Liver (tissue), 9 donors: Measurements from ENCODE around the gene OBI1. TPM values are rescaled to one million over a fixed set of nuclear protein-coding genes. Genes with fewer than 3 reads are reported as not detected.

Experiments used
- DNase-seq: peaks from one replicate; pipeline ENCODE4 v3.0.0-alpha.2; 2017; ENCODE audit warnings: low spot score
- H3K27ac ChIP-seq, 2 donors: one replicate each; pipeline ENCODE4 v1.7.0; 2013; ENCODE audit warnings: inconsistent platforms in 2 of 2, low read length in 2 of 2, control low read depth in 1 of 2, low read depth in 1 of 2, mild to moderate bottlenecking in 1 of 2
- H3K27me3 ChIP-seq, 4 donors: one replicate each; pipeline versions ENCODE4 v1.6.1 to v1.7.0; 2013; ENCODE audit warnings: low read length in 3 of 4, inconsistent platforms in 1 of 4, mild to moderate bottlenecking in 1 of 4, moderate library complexity in 1 of 4; ENCODE audit not compliant: control insufficient read depth in 4 of 4, insufficient read depth in 4 of 4
- H3K36me3 ChIP-seq, 4 donors: one replicate each; pipeline versions ENCODE4 v1.6.1 to v1.7.0; 2013; ENCODE audit warnings: low read length in 3 of 4, mild to moderate bottlenecking in 3 of 4, low read depth in 1 of 4, moderate library complexity in 1 of 4; ENCODE audit not compliant: control insufficient read depth in 4 of 4, insufficient read depth in 3 of 4
- H3K4me1 ChIP-seq, 4 donors: one replicate each; pipeline versions ENCODE4 v1.6.1 to v1.7.0; 2013; ENCODE audit warnings: low read length in 3 of 4, mild to moderate bottlenecking in 3 of 4, moderate library complexity in 1 of 4; ENCODE audit not compliant: control insufficient read depth in 4 of 4, insufficient read depth in 4 of 4
- H3K4me3 ChIP-seq, 3 donors: one replicate each; pipeline versions ENCODE4 v1.6.1 to v1.7.0; 2013; ENCODE audit warnings: low read length in 3 of 3, control low read depth in 1 of 3, low read depth in 1 of 3, mild to moderate bottlenecking in 1 of 3
- H3K9ac ChIP-seq, 2 donors: one replicate each; pipeline ENCODE4 v1.7.0; 2013; ENCODE audit warnings: low read length in 2 of 2, mild to moderate bottlenecking in 2 of 2, moderate library complexity in 2 of 2, control low read depth in 1 of 2, low read depth in 1 of 2
- H3K9me3 ChIP-seq, 4 donors: one replicate each; pipeline versions ENCODE4 v1.6.1 to v1.7.0; 2013; ENCODE audit warnings: low read length in 3 of 4; ENCODE audit not compliant: control insufficient read depth in 4 of 4
- EGR1 ChIP-seq, 2 donors: IDR thresholded peaks; 2 replicates each; pipeline ENCODE4 v1.6.1; 2016 to 2018; ENCODE audit warnings: antibody characterized with exemption in 2 of 2, low read depth in 2 of 2
- GABPA ChIP-seq, 2 donors: IDR thresholded peaks in 1 of 2; conservative IDR thresholded peaks in 1 of 2; 2 replicates each; pipeline ENCODE4 v1.6.1; 2016; ENCODE audit warnings: antibody characterized with exemption in 2 of 2, mild to moderate bottlenecking in 1 of 2, moderate library complexity in 1 of 2
- HNF4A ChIP-seq, 2 donors: conservative IDR thresholded peaks; 2 replicates each; pipeline ENCODE4 v1.6.1; 2016; ENCODE audit warnings: antibody characterized with exemption in 2 of 2, mild to moderate bottlenecking in 2 of 2
- JUND ChIP-seq, 2 donors: IDR thresholded peaks; 2 replicates each; pipeline ENCODE4 v1.6.1; 2016; ENCODE audit warnings: antibody characterized with exemption in 2 of 2
- NR2F2 ChIP-seq: IDR thresholded peaks from 2 replicates; pipeline ENCODE4 v1.6.1; 2016; ENCODE audit warnings: antibody characterized with exemption
- RAD21 ChIP-seq, 2 donors: IDR thresholded peaks; 2 replicates each; pipeline ENCODE4 v1.6.1; 2016; ENCODE audit warnings: antibody characterized with exemption in 2 of 2, mild to moderate bottlenecking in 2 of 2
- SP1 ChIP-seq: IDR thresholded peaks from 2 replicates; pipeline ENCODE4 v1.6.1; 2018; ENCODE audit warnings: antibody characterized with exemption, mild to moderate bottlenecking
- WGBS: extraction: QIAGEN DNeasy Blood & Tissue Kit; methylation state at CpG from one replicate; pipeline ENCODE4 v1.1.7; 2013; 5-methylcytosine and 5-hydroxymethylcytosine counted together
- polyA plus RNA-seq, 2 donors: library from polyadenylated mRNA; stranded (reverse) in 1 of 2; unstranded in 1 of 2; fragments of 200-250 nt in 1 of 2; fragments of >200 nt in 1 of 2; fragmentation: Nextera tagmentation in 1 of 2; extraction: Ambion mirVana in 1 of 2; gene quantifications; one replicate each; pipeline versions ENCODE4 v1.2.1 to v1.2.3, GENCODE V29; 2013 to 2015
- total RNA-seq, 2 donors: library from RNA; depleted of rRNA; stranded (reverse); fragments of >200 nt; gene quantifications; one replicate each; pipeline ENCODE4 v1.2.3, GENCODE V29; 2014
- TF ChIP-seq, protein P1 (sequence below): IDR thresholded peaks from 2 replicates; pipeline ENCODE4 v1.6.1; 2016; ENCODE audit warnings: antibody characterized with exemption
- TF ChIP-seq, protein P2 (sequence below): IDR thresholded peaks from 2 replicates; pipeline ENCODE4 v1.6.1; 2016; ENCODE audit warnings: antibody characterized with exemption
- TF ChIP-seq, protein P3 (sequence below): fragments of 150-350 bp; IDR thresholded peaks from 2 replicates; pipeline ENCODE4 v1.5.1; 2017; ENCODE audit warnings: improper control_type of control experiment, low read depth, low read length; ENCODE audit not compliant: missing input control
- TF ChIP-seq, protein P4 (sequence below): IDR thresholded peaks from 2 replicates; pipeline ENCODE4 v1.6.1; 2016; ENCODE audit warnings: antibody characterized with exemption, mild to moderate bottlenecking
- donor health status: healthy.
- donor health status: healthy.
- donor health status: healthy.
- donor health status: healthy.
- donor health status: healthy.

Gene OBI1
- total and polyA plus RNA-seq, 4 donors, result 1.7 to 8.9 (median 3.0) TPM

DNA sequence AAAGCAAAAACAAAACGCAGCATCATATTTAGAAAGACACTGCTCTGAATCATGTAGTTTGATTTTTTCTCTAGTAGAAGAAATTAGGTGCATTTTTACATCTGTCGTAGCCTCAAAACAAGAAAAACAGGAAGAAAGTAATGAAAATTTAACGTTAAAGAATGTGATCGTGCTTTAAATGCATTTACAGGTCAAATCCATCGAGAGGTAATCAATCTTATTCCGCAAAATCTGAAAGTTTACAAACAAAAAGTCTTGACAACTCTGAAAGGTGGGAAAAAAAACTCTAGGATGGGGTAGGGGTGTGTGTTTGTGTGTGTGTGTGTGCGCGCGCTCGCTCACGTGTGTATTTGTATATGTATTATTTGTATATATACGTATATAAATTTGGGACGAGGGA is 65.8 kb downstream of the OBI1 start:
- Histone ChIP-seq H3K4me3 (no peak overlapping the region), H3K36me3 (no peaks in the 10 kb centered on the region), H3K9ac (no peak overlapping the region), H3K27ac (no peak overlapping the region), H3K27me3 (peaks cover 0 to 42% (median 20%) of the 10 kb centered on the region in 4 donors), H3K4me1 (peaks cover 6 to 23% (median 15%) of the 10 kb centered on the region in 4 donors), H3K9me3 (peaks cover 0 to 7% (median 2%) of the 10 kb centered on the region in 4 donors)
- TF ChIP-seq, protein P1, sequence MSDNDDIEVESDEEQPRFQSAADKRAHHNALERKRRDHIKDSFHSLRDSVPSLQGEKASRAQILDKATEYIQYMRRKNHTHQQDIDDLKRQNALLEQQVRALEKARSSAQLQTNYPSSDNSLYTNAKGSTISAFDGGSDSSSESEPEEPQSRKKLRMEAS, result no peak
- TF ChIP-seq NR2F2 (no peak), SP1 (no peak), HNF4A (conservative IDR thresholded peaks at IDR 0.05) (no peak)
- TF ChIP-seq, protein P2, sequence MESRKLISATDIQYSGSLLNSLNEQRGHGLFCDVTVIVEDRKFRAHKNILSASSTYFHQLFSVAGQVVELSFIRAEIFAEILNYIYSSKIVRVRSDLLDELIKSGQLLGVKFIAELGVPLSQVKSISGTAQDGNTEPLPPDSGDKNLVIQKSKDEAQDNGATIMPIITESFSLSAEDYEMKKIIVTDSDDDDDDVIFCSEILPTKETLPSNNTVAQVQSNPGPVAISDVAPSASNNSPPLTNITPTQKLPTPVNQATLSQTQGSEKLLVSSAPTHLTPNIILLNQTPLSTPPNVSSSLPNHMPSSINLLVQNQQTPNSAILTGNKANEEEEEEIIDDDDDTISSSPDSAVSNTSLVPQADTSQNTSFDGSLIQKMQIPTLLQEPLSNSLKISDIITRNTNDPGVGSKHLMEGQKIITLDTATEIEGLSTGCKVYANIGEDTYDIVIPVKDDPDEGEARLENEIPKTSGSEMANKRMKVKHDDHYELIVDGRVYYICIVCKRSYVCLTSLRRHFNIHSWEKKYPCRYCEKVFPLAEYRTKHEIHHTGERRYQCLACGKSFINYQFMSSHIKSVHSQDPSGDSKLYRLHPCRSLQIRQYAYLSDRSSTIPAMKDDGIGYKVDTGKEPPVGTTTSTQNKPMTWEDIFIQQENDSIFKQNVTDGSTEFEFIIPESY, result no peak
- DNase-seq, result no peak
- WGBS, result 13% methylated on average over 13 of the region's 13 CpGs

DNA sequence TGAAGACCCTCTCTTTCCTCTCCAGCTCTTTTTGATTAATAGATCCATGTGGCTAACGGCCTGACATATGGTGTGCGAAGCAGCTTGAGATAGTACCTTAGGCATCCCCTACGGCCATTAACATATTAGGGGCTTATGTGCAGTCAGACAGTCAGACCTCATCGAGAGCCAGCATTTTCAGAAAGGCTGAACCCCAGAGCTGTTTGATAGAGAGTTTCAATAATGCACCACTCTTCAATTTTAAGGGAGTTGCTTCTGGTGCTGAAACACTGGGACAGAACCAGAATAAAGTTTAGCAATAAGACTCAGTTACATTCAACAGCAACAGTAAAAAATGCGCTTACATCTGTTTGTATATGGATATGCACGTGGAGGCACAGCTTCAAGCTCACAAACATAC is 66.4 kb downstream of the OBI1 start:
- no peak for DNase-seq
- H3K36me3 ChIP-seq, result no peaks in the 10 kb centered on the region
- H3K27me3 ChIP-seq, result peaks cover 0 to 42% (median 21%) of the 10 kb centered on the region in 4 donors
- WGBS, result 11% methylated on average over 6 of the region's 6 CpGs
- no peak overlapping the region for H3K27ac ChIP-seq
- peaks cover 0 to 4% (median 2%) of the 10 kb centered on the region in 4 donors for H3K9me3 ChIP-seq
- no peak overlapping the region for H3K9ac ChIP-seq
- H3K4me1 ChIP-seq, result peaks cover 6 to 23% (median 15%) of the 10 kb centered on the region in 4 donors
- no peak overlapping the region for H3K4me3 ChIP-seq
- TF ChIP-seq JUND (IDR thresholded peaks at IDR 0.05) (no peak), EGR1 (IDR thresholded peaks at IDR 0.05; ENCODE audit: low read depth in 2 of 2) (no peak), RAD21 (IDR thresholded peaks at IDR 0.05) (no peak), GABPA (IDR thresholded peaks at IDR 0.05 in 1 of 2, conservative IDR thresholded peaks at IDR 0.05 in 1 of 2) (no peak)
- TF ChIP-seq, protein P2, result no peak
- TF ChIP-seq, protein P3, sequence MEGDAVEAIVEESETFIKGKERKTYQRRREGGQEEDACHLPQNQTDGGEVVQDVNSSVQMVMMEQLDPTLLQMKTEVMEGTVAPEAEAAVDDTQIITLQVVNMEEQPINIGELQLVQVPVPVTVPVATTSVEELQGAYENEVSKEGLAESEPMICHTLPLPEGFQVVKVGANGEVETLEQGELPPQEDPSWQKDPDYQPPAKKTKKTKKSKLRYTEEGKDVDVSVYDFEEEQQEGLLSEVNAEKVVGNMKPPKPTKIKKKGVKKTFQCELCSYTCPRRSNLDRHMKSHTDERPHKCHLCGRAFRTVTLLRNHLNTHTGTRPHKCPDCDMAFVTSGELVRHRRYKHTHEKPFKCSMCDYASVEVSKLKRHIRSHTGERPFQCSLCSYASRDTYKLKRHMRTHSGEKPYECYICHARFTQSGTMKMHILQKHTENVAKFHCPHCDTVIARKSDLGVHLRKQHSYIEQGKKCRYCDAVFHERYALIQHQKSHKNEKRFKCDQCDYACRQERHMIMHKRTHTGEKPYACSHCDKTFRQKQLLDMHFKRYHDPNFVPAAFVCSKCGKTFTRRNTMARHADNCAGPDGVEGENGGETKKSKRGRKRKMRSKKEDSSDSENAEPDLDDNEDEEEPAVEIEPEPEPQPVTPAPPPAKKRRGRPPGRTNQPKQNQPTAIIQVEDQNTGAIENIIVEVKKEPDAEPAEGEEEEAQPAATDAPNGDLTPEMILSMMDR, result no peak
- TF ChIP-seq, protein P4, sequence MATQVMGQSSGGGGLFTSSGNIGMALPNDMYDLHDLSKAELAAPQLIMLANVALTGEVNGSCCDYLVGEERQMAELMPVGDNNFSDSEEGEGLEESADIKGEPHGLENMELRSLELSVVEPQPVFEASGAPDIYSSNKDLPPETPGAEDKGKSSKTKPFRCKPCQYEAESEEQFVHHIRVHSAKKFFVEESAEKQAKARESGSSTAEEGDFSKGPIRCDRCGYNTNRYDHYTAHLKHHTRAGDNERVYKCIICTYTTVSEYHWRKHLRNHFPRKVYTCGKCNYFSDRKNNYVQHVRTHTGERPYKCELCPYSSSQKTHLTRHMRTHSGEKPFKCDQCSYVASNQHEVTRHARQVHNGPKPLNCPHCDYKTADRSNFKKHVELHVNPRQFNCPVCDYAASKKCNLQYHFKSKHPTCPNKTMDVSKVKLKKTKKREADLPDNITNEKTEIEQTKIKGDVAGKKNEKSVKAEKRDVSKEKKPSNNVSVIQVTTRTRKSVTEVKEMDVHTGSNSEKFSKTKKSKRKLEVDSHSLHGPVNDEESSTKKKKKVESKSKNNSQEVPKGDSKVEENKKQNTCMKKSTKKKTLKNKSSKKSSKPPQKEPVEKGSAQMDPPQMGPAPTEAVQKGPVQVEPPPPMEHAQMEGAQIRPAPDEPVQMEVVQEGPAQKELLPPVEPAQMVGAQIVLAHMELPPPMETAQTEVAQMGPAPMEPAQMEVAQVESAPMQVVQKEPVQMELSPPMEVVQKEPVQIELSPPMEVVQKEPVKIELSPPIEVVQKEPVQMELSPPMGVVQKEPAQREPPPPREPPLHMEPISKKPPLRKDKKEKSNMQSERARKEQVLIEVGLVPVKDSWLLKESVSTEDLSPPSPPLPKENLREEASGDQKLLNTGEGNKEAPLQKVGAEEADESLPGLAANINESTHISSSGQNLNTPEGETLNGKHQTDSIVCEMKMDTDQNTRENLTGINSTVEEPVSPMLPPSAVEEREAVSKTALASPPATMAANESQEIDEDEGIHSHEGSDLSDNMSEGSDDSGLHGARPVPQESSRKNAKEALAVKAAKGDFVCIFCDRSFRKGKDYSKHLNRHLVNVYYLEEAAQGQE, result no peak
